ENCODE results near the gene TPM2. TPM values are rescaled to one million over a fixed set of nuclear protein-coding genes. Genes with fewer than 3 reads are reported as not detected.
"Not testable (repeated sequence)": the region's sequence is repeated elsewhere in the genome, so short reads cannot be mapped to it uniquely, and the experiment has no call there.

The TPM2 gene
- total RNA-seq, 3 donors from 2014 or later (not counting 1 experiment from before 2014, with no cell fraction given): 20.9 to 23.8 (median 22.9) TPM

DNA sequence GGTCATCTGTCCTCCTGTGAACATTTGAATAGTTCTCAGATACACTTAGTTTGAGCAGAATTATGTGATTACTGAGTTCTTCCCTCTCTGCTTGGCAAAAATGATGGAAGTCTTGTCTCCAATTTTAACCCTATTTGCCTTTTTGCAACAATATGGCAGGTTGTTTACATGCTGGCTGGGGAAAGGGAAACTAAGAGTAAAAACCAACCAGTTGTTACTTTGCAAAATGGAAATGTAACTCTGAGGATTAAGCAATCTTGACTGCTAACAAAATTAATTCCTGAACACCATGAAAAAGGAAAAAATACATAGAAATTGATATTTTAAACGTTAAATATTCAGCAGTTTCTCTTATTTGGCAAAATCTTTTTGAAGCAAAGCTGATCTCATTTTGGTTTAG, 50.1 kb downstream of the TPM2 start:
- Mint-ChIP-seq H3K9me3 (no peaks in the 10 kb centered on the region), H3K27me3 (ENCODE audit: low read depth in 2 of 2) (no peaks in the 10 kb centered on the region), H3K4me3 (peak overlapping the region; percentile 68), H3K27ac (peak overlapping the region; percentile 94 to 97), H3K36me3 (no peaks in the 10 kb centered on the region), H3K4me1 (peaks cover 72 to 82% of the 10 kb centered on the region in 2 donors)
- Histone ChIP-seq H3K27me3 (ENCODE audit: control insufficient read depth, insufficient read depth, low read length) (no peaks in the 10 kb centered on the region), H3K4me1 (ENCODE audit: control insufficient read depth, insufficient read depth, low read length) (peaks cover 54% of the 10 kb centered on the region), H3K36me3 (ENCODE audit: control insufficient read depth, insufficient read depth, low read length) (no peaks in the 10 kb centered on the region), H3K4me3 (ENCODE audit: low read length) (no peak overlapping the region), H3K27ac (ENCODE audit: low read length) (peak overlapping the region; percentile 80), H3K9me3 (ENCODE audit: control insufficient read depth, insufficient read depth, low read length) (no peaks in the 10 kb centered on the region)
- TF ChIP-seq, protein P1, sequence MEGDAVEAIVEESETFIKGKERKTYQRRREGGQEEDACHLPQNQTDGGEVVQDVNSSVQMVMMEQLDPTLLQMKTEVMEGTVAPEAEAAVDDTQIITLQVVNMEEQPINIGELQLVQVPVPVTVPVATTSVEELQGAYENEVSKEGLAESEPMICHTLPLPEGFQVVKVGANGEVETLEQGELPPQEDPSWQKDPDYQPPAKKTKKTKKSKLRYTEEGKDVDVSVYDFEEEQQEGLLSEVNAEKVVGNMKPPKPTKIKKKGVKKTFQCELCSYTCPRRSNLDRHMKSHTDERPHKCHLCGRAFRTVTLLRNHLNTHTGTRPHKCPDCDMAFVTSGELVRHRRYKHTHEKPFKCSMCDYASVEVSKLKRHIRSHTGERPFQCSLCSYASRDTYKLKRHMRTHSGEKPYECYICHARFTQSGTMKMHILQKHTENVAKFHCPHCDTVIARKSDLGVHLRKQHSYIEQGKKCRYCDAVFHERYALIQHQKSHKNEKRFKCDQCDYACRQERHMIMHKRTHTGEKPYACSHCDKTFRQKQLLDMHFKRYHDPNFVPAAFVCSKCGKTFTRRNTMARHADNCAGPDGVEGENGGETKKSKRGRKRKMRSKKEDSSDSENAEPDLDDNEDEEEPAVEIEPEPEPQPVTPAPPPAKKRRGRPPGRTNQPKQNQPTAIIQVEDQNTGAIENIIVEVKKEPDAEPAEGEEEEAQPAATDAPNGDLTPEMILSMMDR (IDR thresholded peaks at IDR 0.05): no peak
- ATAC-seq (peak in 2 of 3 donors; percentile 25 to 27), DNase-seq (no peak)
- intact Hi-C loops (cut with micrococcal nuclease): no loop called here
- no CpG with 5 or more reads among the region's 1 CpG for WGBS (ENCODE audit: insufficient coverage)

DNA sequence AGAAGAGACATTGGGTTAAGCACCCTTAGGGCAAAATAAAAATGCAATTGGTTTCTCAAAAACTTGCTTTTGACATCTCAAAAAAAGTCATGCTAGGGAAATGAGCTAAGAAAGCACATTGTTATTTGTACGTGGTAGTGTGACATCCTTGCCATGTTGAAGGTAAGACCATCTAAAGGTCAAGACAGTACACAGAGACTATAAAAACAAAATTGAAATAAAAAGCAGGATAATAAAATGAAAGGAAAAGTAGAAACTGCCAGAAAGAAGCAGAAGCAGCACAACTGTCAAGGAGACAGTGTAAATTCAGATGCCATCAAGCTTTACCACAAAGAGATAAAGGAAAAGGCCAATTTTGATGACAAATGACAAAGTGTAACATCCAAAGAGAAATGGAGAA, 50.5 kb downstream of the TPM2 start:
- H3K36me3 Mint-ChIP-seq; H3K27me3 ChIP-seq (ENCODE audit: control insufficient read depth, insufficient read depth, low read length); DNase-seq; intact Hi-C loops (cut with micrococcal nuclease); H3K4me3 ChIP-seq (ENCODE audit: low read length); H3K9me3 ChIP-seq (ENCODE audit: control insufficient read depth, insufficient read depth, low read length); H3K36me3 ChIP-seq (ENCODE audit: control insufficient read depth, insufficient read depth, low read length); H3K27me3 Mint-ChIP-seq (ENCODE audit: low read depth in 2 of 2); H3K9me3 Mint-ChIP-seq: not testable (repeated sequence)
- Histone ChIP-seq H3K27ac (ENCODE audit: low read length) (peak overlapping the region; percentile 80), H3K4me1 (ENCODE audit: control insufficient read depth, insufficient read depth, low read length) (peaks cover 54% of the 10 kb centered on the region)
- ATAC-seq: peak; percentile 70 to 85 (median 74)
- Mint-ChIP-seq H3K27ac (peak overlapping the region; percentile 94 to 97), H3K4me3 (peak overlapping the region; percentile 68), H3K4me1 (peaks cover 69 to 80% of the 10 kb centered on the region in 2 donors)
- 14% methylated on average over 1 of the region's 1 CpG for WGBS (ENCODE audit: insufficient coverage)

DNA sequence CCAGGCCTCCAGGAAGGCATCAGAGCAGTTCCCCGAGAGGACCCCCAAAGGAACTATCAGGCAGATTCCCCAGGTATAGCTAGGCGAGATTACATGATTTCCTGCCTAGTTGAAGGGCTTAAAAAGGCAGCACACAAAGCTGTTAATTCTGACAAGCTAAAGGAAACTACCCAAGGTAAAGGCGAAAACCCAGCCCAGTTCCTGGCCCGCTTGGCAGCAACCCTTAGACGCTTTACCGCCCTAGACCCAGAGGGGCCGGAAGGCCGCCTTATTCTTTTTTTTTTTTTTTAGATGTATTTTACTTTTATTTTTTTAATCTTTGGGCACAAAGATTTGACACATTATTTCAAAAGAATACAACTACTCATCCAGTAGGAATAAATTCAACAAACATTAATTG, 51.0 kb downstream of the TPM2 start:
- H3K9me3 Mint-ChIP-seq; H3K27me3 ChIP-seq (ENCODE audit: control insufficient read depth, insufficient read depth, low read length); H3K27me3 Mint-ChIP-seq (ENCODE audit: low read depth in 2 of 2); H3K4me3 ChIP-seq (ENCODE audit: low read length); intact Hi-C loops (cut with micrococcal nuclease); H3K9me3 ChIP-seq (ENCODE audit: control insufficient read depth, insufficient read depth, low read length); H3K36me3 Mint-ChIP-seq; H3K36me3 ChIP-seq (ENCODE audit: control insufficient read depth, insufficient read depth, low read length): not testable (repeated sequence)
- DNase-seq: peak in 1 of 2 donors; percentile 75
- Mint-ChIP-seq H3K4me3 (peak overlapping the region; percentile 72), H3K4me1 (peaks cover 68 to 79% of the 10 kb centered on the region in 2 donors), H3K27ac (peak overlapping the region; percentile 94 to 97)
- H3K4me1 ChIP-seq (ENCODE audit: control insufficient read depth, insufficient read depth, low read length): peaks cover 51% of the 10 kb centered on the region
- WGBS (ENCODE audit: insufficient coverage): 2% methylated on average over 3 of the region's 8 CpGs
- peak; percentile 73 to 87 (median 84) for ATAC-seq
- H3K27ac ChIP-seq (ENCODE audit: low read length): peak overlapping the region; percentile 80

DNA sequence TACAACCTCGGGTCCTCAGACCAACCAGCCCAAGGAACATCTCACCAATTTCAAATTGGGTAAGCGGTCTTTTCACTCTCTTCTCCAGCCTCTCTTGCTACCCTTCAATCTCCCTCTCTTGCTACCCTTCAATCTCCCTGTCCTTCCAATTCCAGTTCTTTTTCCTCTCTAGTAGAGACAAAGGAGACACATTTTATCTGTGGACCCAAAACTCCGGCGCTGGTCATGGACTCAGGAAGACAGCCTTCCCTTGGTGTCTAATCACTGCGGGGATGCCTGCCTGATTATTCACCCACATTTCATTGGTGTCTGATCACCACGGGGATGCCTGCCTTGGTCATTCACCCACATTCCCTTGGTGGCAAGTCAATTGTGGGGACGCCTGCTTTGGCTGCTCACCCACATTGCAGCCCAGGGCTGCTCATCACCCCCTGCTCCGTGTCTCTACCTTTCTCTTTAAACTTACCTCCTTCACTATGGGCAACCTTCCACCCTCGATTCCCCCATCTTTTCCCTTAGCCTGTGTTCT, 52.2 kb downstream of the TPM2 start:
- 95% methylated on average over 9 of the region's 9 CpGs for WGBS (ENCODE audit: insufficient coverage)
- Mint-ChIP-seq H3K27ac (peak overlapping the region; percentile 94 to 97), H3K4me1 (peaks cover 68 to 69% of the 10 kb centered on the region in 2 donors), H3K4me3 (peak overlapping the region; percentile 72)
- H3K9me3 ChIP-seq (ENCODE audit: control insufficient read depth, insufficient read depth, low read length); H3K4me3 ChIP-seq (ENCODE audit: low read length); H3K27me3 Mint-ChIP-seq (ENCODE audit: low read depth in 2 of 2); H3K9me3 Mint-ChIP-seq; intact Hi-C loops (cut with micrococcal nuclease); DNase-seq; H3K27me3 ChIP-seq (ENCODE audit: control insufficient read depth, insufficient read depth, low read length); ATAC-seq; H3K36me3 Mint-ChIP-seq; H3K36me3 ChIP-seq (ENCODE audit: control insufficient read depth, insufficient read depth, low read length): not testable (repeated sequence)
- peaks cover 42% of the 10 kb centered on the region for H3K4me1 ChIP-seq (ENCODE audit: control insufficient read depth, insufficient read depth, low read length)
- H3K27ac ChIP-seq (ENCODE audit: low read length): peak overlapping the region; percentile 80

DNA sequence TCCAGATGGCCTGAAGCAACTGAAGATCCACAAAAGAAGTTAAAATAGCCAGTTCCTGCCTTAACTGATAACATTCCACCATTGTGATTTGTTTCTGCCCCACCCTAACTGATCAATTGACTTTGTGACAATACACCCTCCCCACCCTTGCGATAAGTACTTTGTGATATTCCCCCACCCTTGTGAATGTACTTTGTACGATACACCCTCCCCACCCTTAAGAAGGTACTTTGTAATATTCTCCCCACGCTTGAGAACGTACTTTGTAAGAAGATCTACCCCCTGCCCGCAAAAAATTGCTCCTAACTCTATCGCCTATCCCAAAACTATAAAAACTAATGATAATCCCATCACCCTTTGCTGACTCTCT, 52.9 kb downstream of the TPM2 start:
- H3K27me3 ChIP-seq (ENCODE audit: control insufficient read depth, insufficient read depth, low read length); H3K36me3 ChIP-seq (ENCODE audit: control insufficient read depth, insufficient read depth, low read length); H3K36me3 Mint-ChIP-seq; DNase-seq; ATAC-seq; H3K9me3 Mint-ChIP-seq; intact Hi-C loops (cut with micrococcal nuclease); H3K9me3 ChIP-seq (ENCODE audit: control insufficient read depth, insufficient read depth, low read length); H3K27me3 Mint-ChIP-seq (ENCODE audit: low read depth in 2 of 2); H3K4me3 ChIP-seq (ENCODE audit: low read length): not testable (repeated sequence)
- 95% methylated on average over 6 of the region's 6 CpGs for WGBS (ENCODE audit: insufficient coverage)
- Histone ChIP-seq H3K27ac (ENCODE audit: low read length) (peak overlapping the region; percentile 80), H3K4me1 (ENCODE audit: control insufficient read depth, insufficient read depth, low read length) (peaks cover 42% of the 10 kb centered on the region)
- Mint-ChIP-seq H3K4me3 (peak overlapping the region; percentile 76), H3K27ac (peak overlapping the region; percentile 94 to 97), H3K4me1 (peaks cover 67% of the 10 kb centered on the region in 2 donors)

Measured in natural killer cell (primary cell).